HG03469 (cell line): ENCODE results near the gene PBXIP1.
"Not testable (repeated sequence)": the region's sequence is repeated elsewhere in the genome, so short reads cannot be mapped to it uniquely, and the experiment has no call there.

Experiments used
- ATAC-seq: cut with Tn5 transposase; IDR thresholded peaks from one replicate; pipeline ENCODE4 v1.9.1; 2021; ENCODE audit warnings: mild to moderate bottlenecking, moderate library complexity, moderate number of reproducible peaks; ENCODE audit not compliant: unreplicated experiment

The PBXIP1 gene

DNA sequence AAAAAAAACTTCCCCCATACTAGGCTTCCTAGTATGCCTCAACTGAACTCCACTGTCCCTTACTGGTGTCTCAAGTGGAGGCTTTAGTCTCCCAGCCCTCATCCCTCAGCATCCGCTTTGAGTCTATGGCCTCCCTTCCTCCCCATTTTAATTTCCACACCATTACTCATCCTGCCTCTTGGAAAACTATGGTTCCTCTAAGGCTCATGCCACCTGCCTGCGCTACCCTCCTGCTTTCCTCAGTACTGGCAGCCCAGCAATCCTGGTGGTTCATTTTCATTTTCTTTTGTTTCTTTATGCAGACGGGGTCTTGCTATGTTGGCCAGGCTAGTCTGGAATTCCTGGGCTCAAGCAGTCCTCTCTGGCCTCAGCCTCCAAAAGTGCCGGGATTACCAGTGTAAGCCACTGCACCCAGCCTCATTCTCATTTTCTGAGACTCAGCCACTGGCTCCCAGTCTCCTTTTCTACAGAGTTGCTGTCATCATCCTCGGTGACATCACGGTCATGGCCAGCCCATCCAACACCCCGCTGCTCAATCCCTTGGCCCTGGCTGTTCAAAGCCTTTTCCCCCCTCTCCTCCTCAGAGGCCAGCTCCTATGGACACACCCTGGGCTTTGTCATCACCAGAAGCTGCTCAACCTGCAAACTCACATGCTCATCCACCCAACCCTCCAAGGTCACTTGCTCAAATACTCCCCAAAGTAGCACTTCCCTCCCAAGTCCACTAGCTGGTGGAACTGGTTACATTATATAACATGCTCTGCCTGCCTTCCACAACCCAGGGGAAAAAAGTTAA, 17.1 kb downstream of the PBXIP1 start:
- no peak for ATAC-seq

DNA sequence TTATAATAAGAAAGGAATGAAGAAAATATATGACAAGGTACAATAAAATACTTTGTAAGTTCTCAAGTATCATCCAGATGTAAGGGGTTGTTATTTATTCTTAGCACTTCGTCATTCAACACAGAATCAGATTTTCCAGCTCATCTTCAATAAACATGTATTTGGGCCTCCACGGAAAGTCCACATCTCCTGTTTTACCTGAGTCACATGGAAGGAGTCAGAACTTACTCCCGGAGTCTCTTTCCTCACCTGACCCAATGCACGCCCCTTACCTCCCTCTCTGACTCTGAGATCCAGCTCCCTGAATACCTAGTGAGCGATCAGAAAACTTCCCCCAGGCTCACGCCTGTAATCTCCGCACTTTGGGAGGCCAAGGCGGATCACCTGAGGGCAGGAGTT, 17.9 kb downstream of the PBXIP1 start:
- no peak for ATAC-seq

DNA sequence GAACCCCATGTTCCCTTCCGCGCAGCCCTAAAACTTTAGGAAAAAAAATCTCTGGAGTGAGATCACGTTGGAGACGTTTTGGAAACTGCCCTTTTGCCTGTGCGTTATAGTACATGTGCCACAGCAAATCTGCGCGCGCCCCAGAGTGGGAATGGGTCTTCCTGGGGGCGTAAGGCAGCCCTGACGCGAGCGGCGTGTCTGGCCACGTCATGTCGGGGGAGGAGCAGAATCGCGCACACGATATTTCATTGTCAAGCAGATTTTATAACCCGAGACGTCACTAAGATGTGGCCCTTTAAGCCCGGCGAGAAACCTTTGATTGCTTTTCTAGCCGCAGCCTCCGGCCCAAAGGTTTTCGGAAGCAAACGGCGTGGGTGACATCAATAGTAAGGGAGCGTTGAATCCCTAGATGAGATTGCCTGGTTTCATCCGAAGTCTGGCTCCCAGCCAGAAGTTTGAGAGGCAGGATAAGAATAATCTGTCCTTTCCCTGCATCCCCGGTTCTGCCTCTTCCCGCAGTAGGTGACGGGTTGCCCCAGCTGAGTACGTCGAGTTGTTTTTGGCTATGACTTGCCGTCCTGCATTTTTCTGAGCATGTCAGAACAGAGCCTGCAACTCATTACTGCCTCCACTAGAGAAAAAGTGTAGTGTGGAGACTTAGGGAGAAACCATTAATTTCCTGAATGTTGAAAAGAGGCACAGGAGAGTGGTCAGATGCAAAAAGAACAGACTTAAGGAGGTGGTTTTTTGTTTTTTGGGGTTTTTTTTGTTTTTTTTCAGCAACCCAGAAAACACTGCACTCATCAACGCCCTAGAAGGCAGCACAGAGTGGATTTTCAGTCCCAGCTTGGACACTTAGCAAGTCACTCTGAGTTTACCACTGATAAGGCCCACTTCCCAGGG, 18.6 kb downstream of the PBXIP1 start:
- peak; percentile 27 for ATAC-seq

DNA sequence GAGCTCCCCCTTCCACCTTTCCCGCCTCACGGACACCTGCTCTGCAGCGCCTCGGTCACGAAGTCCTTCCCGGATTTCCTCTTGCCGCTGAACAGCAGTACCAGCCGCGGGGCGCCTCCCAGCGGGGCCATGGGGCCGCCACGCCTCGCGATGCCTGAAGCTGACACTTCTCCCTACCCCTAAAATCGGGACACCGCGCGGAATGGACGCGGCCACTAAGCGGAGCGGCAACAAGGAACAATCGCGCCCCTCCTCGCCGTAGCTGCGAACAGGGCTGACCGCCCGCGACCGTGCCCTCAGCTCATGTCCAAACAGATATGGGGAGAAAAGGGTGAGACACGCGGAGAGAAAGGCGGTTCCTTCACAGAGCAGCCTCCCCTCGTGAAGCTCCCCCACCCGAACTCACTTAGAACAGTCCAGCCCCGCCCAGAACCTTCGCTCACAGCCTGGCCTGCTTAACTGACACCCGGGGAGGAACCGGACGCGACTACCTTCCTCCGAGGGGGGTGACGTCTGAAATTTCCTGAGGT, 19.3 kb downstream of the PBXIP1 start, which contains the start of gene PMVK:
Gene PMVK (minus strand): TSS at position 165 of the 530 bp plus-strand sequence. CDS start 34 bp downstream, at position 131.
- ATAC-seq: peak; percentile 36

DNA sequence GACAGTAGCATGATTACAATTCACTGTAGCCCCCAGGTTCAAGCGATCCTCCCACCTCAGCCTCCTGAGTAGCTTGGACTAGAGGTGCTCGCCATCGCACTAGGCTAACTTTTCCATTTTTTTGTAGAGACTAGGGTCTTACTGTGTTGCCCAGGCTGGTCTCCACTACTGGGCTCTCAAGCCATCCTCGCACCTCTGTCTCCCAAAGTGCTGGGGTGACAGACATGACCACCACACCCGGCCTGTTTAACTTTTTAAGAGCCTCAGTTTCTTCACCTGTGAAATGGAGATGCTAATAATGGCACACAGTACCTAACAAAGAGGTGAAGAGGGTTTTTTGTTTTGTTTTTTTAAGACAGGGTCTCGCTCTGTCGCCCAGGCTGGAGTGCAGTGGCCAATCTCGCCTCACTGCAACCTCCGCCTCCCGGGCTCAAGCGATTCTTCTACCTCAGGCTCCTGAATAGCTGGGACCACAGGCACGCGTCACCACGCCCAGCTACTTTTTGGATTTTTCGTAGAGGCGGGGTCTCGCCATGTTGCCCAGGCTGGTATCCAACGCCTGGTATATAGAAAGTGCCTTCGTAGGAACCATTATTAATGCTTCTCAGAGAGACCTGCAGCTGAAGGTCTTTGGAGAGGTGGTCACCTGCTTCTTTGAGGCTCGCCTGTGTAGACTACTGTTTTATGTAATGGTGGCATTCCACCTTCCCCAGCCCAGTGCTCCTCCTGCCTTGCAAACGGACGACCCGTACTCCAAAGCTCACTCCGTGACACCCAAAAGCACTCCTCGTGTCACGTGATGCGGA, 19.9 kb downstream of the PBXIP1 start:
- ATAC-seq: no peak

DNA sequence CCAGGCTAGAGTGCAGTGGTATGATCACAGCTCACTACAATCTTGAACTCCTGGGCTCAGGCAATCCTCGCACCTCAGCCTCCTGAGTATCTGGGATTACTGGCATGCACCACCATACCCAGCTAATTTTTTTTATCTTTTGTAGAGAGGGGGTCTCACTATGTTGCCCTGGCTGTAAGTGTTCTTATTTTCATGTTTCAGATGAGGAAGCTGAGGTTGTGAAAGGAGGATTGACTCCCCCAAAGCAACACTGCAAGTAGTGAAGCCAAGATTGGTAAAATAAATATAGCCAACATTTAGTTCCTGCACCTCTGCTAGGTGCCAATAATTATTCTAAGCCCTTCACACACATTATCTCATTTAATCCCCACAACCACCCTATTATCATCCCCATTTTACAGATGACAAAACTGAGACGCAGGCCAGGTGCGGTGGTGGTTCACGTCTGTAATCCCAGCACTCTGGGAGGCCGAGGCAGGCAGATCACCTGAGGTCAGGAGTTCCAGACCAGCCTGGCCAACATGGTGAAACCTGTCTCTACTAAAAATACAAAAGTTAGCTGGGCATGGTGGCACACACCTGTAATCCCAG, 21.4 kb downstream of the PBXIP1 start:
- no peak for ATAC-seq

DNA sequence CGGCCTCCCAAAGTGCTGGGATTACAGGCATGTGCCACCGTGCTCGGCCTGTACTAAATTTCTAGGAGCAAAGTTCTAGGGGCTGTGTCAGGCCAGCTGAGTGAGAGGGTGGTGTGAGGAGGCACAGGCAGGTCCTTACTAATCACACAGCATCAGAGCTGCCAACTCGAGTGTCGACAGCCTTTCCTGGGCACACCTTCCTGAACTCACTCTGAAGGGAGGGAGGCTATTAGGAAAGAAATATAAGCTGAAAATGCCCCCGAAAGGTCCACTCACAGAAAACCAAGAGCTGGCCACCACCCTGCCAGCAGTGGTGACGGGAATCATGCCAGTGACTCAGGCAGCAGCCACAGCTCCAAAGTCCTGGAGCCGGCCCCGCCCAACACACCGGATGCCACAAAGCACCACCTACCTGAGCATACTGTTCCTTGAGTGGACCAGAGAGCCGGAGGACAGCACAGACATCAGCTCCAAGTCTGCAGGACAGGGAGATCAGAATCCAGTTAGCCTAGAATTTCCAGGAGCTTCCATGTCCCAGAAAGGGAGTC, 23.9 kb downstream of the PBXIP1 start:
- no peak for ATAC-seq

DNA sequence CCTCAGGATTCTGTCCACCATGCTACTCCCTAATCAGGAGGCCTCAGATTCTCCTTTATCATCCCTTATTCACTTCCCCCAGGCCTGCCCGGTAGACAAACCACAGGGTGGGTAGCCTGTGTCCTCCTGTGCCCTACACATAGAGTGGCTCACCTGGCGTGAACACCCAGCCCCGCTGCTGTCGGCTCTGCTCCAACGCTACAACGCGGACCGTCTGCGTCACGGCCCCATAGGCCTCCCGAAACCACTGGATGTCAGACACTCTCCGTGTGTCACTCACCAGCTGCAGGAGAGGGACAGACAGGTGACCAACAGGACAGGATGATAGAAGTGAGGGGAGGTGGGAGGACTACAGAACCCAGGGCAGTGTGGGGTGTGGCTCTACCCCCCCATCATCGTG, 29.7 kb downstream of the PBXIP1 start:
- no peak for ATAC-seq

DNA sequence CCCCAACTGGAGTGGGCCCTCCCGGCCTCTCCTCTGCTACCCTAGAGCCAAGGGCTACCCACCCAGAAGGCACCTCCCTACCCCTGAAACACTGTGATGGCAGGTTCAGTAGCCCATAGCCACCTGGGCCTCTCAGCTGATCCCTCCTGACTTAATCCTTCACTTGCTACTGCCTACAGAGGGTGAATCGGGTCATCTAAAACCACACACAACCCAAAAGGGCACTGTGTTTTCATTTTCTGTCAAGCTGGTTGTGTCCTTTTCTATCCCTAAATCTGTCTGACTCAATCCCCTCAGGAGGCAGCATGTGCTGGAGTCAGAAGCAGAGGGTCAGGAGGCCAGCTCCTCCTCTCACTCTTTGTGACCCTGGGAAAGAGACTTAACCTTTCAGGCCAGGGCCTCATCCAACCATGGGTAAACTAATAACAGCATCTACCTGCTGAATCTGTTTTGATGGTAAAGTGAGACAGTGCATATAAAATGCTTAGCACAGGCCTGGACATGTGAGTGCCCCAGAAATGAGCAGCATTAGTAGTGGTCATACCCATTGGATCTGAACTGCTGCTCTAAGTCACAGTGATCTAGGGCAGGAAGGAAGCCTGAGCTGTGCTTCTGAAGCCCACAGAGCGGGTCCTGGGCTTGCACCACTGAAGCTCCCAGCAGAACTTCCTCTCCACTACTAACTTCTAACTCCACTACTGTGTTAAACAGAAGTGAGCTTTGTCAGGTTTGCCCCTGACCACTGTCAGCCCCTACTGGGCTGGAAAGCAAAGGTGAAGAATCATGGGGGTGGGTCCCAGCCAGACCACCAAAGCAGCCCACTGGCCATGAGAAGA, 30.3 kb downstream of the PBXIP1 start:
- no peak for ATAC-seq

DNA sequence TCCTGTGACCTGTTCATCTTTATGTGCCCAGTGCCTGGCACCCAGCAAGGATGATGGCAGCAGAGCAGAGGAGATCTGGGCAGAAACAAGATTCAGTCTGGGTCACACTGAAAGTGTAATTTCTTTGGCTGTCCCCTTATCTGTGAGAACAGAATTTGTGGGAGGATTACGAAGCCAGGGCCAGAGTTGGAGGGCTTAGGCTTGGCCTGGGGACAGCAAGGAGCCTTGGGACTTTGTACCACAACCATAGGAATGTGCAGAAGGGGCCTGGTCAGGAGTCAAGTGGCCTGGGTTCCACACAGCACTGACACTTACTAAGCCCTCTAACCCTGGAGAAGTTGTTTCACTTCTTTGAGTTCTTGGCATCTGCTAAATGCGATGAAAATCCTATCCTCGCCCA, 32.2 kb downstream of the PBXIP1 start:
- ATAC-seq: no peak

DNA sequence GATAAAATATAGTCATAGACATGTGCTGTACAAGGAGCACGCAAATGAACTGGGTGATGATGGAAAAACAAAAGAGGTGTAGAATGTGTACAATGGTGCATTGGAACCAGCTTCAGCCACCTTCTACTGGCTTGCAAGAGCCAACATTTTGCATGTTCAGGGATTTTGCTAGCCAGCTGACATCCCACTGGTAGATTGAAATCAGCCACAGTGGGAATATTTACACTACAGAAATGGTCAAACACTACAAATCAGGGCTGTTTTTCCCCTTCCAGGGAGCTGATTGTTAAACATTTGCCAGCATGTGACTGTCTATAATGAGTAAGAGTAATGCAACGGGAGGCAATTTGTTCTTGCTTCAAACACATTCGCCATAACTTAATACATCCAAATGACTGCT, 42.6 kb downstream of the PBXIP1 start:
- ATAC-seq: no peak

DNA sequence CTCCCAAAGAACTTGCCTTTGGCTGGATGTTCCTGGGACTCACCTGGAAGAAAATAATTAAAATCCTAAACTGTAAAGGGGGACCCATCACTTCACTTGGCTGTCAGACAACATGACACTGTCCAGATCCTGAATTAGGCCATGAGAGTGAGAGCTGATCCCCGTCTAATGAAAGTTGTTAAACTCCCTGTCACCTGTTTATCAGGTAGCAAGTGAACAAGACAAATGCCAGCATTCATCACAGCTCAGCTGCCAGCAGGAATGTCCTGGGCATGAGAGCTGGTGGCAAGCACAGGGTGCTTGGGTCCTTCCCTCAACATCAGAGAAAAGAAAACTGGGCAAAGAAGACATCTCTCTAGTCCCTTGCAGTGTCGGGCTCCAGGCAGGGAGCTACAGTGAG, 43.1 kb downstream of the PBXIP1 start:
- no peak for ATAC-seq

DNA sequence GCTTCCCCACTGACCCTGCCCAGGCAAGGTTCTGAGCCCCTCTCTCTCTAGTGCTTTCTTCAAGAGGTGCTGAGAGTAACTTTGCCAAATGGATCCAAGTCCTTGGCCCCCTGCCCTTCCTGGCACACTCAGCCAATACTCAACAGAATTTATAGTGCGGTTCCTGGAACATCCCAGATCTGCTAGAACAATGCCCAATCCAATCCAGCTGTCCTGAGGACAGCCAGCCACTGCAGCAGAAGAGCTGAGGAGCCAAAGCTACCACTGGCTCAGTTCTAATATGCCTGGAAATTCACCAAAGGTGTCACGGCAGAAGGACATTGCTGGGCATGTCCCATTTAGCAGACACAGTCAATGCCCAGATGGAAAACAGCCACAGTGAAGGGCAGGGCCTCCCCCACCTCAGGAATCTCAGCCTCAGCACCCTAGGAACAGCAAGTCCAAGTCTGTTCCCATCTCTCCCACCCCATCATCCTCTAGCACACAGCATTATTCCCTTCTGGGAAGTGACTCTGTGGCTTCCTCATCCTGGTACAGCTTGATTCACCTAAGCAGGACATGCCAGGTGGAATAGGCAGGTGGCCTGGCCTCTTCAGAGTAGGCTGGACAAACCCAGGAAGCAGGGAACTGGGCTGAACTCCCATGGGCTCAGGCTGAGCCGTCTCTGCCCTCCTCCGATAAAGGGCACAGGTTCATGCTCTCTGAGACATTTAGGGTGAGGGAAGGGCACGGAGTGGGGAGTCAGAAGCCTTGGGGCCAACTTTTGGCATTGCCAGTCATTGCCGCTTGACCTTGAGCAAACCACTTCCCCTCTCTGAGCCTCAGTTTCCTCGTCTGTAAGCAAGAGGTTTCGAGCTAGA, 44.0 kb downstream of the PBXIP1 start:
- no peak for ATAC-seq

DNA sequence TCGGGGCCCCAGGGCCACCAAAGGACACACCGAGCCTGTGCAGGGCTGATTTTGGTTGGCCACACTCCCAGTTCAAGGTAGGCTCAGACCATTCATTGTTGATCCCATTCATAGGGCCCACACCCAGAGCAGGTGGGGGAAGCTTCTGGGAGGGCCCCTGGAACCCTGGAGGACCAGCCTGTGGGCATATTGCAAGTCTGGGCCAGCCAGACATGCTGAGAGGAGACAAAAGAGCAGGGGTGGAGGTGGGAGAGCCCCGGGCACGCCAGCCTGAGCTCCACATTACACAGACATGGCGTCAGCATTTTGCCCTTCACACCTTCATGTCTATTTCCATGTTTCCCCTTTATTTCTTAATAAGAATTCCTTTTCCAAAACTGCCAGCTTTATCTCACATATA, 45.0 kb downstream of the PBXIP1 start:
- ATAC-seq: no peak

DNA sequence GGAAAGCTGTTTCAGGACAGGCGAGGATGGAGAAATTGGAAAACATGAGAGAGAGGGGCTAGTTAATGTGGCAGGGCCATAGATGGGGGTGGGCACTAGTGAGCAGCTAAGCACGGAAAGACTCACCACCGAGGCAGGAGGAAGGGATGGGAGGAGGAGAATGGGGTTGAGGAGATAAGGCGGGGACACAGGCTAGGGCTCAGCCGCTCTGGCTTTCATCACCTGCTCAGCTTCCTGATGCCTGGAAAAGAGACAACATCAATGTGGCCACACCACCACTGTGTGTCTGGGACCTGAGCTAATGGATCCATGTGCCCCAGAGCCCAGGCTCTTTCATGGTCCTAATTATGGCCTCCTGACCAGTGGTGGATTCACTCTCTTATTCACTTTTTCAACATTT, 47.0 kb downstream of the PBXIP1 start:
- no peak for ATAC-seq

DNA sequence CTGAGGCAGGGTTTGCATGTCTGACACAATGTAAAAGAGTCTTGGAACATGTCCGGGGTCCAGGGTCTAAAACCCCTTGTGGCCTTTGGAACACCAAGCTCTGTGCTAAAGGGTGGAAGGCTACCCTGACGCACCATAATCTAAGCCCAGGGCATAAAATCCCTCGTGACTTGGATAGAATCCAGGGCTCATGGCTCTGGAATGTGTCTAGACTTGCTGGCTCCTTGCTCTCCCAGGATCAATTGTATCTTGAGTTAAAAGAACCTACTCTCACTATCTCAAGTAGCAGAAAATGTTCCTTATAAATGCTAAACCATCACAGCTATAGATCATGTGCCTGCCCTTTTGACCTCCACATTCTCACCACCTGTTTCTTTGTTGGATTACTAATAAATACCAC, 47.8 kb downstream of the PBXIP1 start:
- ATAC-seq: not testable (repeated sequence)

DNA sequence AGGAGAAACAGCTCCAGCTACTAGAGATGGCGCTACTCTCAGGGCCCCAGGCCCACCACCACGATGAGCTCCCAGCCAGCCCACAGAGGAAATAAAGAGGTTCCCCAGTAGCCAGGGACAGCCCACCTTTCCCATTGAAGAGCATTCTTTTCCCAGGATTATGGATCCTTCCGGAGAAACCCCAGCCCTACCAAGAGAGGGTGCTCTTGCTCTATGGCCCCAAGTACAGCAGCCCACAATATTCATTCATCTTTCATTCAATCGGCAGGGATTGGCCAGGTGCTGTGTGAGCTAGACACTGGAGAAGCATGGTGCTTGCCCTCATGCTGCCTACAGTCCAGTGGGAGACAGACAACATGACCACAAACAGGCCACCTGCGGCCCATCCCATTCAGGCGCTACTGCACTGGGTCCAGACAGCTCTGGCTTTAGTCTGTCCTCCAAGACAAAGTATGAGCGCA, 49.2 kb downstream of the PBXIP1 start:
- no peak for ATAC-seq

DNA sequence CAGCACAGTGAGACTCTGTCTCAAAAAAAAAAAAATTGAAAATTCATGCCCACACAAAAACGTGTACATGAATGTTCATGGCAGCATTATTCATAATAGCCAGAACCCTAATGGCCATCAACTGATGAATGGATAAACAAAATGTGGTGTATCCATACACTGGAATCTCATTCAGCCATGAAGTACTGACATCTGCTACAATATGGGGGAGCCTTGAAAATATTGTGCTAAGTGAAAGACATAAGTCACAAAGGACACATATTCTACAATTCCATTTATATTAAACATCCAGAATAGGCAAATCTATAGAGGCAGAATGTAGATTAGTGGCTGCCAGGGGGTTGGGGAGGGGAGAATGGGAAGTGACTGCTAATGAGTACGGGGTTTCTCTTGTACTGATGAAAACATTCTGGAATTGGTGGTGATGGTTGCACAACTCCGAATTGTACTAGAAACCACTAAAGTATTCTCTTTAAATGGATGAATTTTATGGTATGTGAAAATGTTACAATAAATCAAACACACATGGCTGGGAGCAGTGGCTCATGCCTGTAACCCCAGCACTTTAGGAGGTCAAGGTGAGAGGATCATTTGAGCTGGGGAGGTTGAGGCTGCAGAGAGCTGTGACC, 52.8 kb downstream of the PBXIP1 start:
- ATAC-seq: no peak
